Tibial artery (tissue), 4 donors: Measurements from ENCODE around the gene BSND.
A peak's percentile ranks its signal among the peaks of the same experiment; 100 is the strongest.

Experiments used
- DNase-seq, 2 donors: peaks; one replicate each; pipeline ENCODE4 v3.0.0-alpha.2; 2019
- H3K27ac ChIP-seq, 2 donors: fragments of 200-600 bp; sonication (generic) in 1 of 2; 1 replicate in 1 of 2; 2 replicates in 1 of 2; pipeline ENCODE4 v1.5.1; 2018 to 2019; ENCODE audit warnings: mild to moderate bottlenecking in 1 of 2
- H3K27me3 ChIP-seq, 2 donors: fragments of 200-600 bp; sonication (generic) in 1 of 2; one replicate each; pipeline versions ENCODE4 v1.5.1 to v1.6.0; 2016 to 2019
- H3K36me3 ChIP-seq, 3 donors: fragments of 200-600 bp; sonication (generic) in 2 of 3; one replicate each; pipeline ENCODE4 v1.5.1; 2016 to 2019; ENCODE audit warnings: mild to moderate bottlenecking in 2 of 3
- H3K4me1 ChIP-seq, 4 donors: fragments of 200-600 bp; sonication (generic) in 2 of 4; 1 replicate in 3 of 4; 2 replicates in 1 of 4; pipeline ENCODE4 v1.5.1; 2016 to 2019
- H3K4me3 ChIP-seq, 2 donors: fragments of 200-600 bp; sonication (generic) in 1 of 2; 1 replicate in 1 of 2; 2 replicates in 1 of 2; pipeline ENCODE4 v1.5.1; 2018 to 2019; ENCODE audit warnings: mild to moderate bottlenecking in 2 of 2
- H3K9me3 ChIP-seq, 3 donors: fragments of 200-600 bp; sonication (generic) in 1 of 3; one replicate each; pipeline ENCODE4 v1.5.1; 2016 to 2019
- intact Hi-C: fragments of 100-400 bp; cut with DNase I; formaldehyde crosslinking; loops from one replicate; pipeline ENCODE4 v1.15.0; 2023; ENCODE audit warnings: low total_unique reads
- TF ChIP-seq, protein P1 (sequence below), 2 experiments: fragments of 200-600 bp in 1 of 2; fragments of 450-650 bp in 1 of 2; IDR thresholded peaks; one replicate each; pipeline ENCODE4 v1.5.1; 2017 to 2019; ENCODE audit warnings: antibody characterized with exemption in 2 of 2, mild to moderate bottlenecking in 1 of 2, moderate library complexity in 1 of 2

Gene BSND

GRCh38 chr1:55043011-55043410 is 44.3 kb downstream of the BSND start:
- intact Hi-C loops = no loop called here
- TF ChIP-seq, protein P1, sequence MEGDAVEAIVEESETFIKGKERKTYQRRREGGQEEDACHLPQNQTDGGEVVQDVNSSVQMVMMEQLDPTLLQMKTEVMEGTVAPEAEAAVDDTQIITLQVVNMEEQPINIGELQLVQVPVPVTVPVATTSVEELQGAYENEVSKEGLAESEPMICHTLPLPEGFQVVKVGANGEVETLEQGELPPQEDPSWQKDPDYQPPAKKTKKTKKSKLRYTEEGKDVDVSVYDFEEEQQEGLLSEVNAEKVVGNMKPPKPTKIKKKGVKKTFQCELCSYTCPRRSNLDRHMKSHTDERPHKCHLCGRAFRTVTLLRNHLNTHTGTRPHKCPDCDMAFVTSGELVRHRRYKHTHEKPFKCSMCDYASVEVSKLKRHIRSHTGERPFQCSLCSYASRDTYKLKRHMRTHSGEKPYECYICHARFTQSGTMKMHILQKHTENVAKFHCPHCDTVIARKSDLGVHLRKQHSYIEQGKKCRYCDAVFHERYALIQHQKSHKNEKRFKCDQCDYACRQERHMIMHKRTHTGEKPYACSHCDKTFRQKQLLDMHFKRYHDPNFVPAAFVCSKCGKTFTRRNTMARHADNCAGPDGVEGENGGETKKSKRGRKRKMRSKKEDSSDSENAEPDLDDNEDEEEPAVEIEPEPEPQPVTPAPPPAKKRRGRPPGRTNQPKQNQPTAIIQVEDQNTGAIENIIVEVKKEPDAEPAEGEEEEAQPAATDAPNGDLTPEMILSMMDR (IDR thresholded peaks at IDR 0.05) = no peak

DNA sequence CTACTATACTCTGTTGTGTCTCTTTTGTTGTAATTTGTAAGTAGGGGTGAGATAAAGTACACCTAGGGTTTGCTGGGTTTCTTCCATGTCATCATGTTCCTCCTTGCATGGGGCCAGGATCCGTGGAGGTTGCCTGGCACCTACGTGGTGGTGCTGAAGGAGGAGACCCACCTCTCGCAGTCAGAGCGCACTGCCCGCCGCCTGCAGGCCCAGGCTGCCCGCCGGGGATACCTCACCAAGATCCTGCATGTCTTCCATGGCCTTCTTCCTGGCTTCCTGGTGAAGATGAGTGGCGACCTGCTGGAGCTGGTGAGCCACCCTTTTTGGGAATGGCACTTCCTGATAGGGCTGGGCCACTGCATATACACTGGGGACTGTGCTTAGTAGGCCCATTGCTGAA is 45.0 kb downstream of the BSND start:
- Histone ChIP-seq H3K27ac (no peak overlapping the region), H3K27me3 (peaks cover 0 to 28% of the 10 kb centered on the region in 2 donors), H3K4me3 (no peak overlapping the region), H3K36me3 (no peaks in the 10 kb centered on the region), H3K4me1 (peaks cover 0 to 23% (median 11%) of the 10 kb centered on the region in 4 donors), H3K9me3 (no peaks in the 10 kb centered on the region)
- TF ChIP-seq, protein P1 (IDR thresholded peaks at IDR 0.05) = no peak
- DNase-seq = peak in 1 of 2 donors; percentile 34
- intact Hi-C loops = no loop called here

More at GRCh38 chr1:55043011-55043410, 44.3 kb downstream of the BSND start:
- DNase-seq = no peak
- H3K27me3 ChIP-seq = peaks cover 0 to 35% of the 10 kb centered on the region in 2 donors
- no peaks in the 10 kb centered on the region for H3K9me3 ChIP-seq
- no peak overlapping the region for H3K27ac ChIP-seq
- H3K4me3 ChIP-seq = no peak overlapping the region
- H3K4me1 ChIP-seq = peaks cover 0 to 23% (median 11%) of the 10 kb centered on the region in 4 donors
- H3K36me3 ChIP-seq = no peaks in the 10 kb centered on the region

DNA sequence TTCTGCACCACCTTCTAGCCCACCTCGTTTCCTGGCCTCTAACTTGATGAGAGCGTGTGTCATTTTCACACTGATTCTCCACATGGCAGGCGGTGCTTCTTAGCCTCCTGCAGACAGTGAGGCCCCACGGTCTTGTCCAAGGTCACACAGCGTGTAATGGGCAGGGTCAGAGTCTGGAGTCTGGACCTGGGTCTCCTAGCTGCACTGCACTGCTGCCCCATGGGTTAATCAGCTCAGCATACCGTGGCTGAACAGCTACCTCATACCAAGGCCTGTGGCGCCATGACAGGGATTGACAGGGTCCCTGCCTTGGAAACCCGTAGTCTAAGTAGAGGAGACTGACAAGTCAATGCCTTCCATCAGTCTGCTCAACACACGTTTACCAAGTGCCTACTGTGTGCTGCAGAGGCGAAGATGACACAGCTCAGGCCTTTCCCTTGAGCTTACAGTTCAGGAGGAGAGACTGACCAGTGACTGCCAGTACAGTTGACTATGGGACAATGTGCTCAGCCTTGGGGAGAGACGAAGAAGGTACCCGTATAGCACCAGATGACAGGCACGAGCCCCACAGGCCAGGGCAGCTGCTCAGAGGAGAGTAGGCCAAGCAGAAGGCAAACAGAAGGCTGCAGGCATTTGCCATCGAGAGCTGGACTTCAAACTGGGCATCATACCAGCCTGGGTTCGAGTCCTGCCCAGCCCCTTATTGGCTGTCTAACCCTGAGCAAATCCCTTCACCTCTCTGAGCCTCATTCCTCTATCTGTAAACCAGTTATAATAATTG is 46.1 kb downstream of the BSND start:
- no peaks in the 10 kb centered on the region for H3K36me3 ChIP-seq
- peaks cover 0 to 17% of the 10 kb centered on the region in 2 donors for H3K27me3 ChIP-seq
- intact Hi-C loops = no loop called here
- no peaks in the 10 kb centered on the region for H3K9me3 ChIP-seq
- H3K4me3 ChIP-seq = no peak overlapping the region
- DNase-seq = peak in 1 of 2 donors; percentile 46
- no peak overlapping the region for H3K27ac ChIP-seq
- TF ChIP-seq, protein P1 (IDR thresholded peaks at IDR 0.05) = no peak
- peaks cover 0 to 12% (median 5%) of the 10 kb centered on the region in 4 donors for H3K4me1 ChIP-seq

DNA sequence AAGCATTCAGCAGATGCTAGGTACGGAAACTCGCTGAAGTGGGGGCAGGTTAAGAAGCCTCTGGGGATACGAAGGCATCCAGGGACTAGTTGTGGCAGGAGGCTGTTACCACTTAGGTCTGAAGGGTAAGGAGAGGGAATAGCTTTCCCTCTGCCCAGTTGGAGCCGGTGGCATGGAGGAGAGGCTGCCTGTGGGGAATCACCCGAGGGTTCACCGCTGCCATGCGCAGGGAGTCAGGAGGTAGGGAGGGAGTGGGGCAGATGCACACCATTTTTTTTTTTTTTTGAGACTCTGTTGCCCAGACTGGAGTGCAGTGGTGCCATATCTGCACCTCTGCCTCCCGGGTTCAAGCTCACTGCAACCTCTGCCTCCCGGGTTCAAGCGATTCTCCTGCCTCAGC is 46.7 kb downstream of the BSND start:
- Histone ChIP-seq H3K4me1 (peaks cover 0 to 6% (median 1%) of the 10 kb centered on the region in 4 donors), H3K36me3 (no peaks in the 10 kb centered on the region), H3K27ac (no peak overlapping the region), H3K27me3 (peaks cover 0 to 11% of the 10 kb centered on the region in 2 donors), H3K4me3 (no peak overlapping the region), H3K9me3 (no peaks in the 10 kb centered on the region)
- TF ChIP-seq, protein P1 (IDR thresholded peaks at IDR 0.05) = no peak
- peak in 1 of 2 donors; percentile 34 for DNase-seq
- intact Hi-C loops = no loop called here

DNA sequence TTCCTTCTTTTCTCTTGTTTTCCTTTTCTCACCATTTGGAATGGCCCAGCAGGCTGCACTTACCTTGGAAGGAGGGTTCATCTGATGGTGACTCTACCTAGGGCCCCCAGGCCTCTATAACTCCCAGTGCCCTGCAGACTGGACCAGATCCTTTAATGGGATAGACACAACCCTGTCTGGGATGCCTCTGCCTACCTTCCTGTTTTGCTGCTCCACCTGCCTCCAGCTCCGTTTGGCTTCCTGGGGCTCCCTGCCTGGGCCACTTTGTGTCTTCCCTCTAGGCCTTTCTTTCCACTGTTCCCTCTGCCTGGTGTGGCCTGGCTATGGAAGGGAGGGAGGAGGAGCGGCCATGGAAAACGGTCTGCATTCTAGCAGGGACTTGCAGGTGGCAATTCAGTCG is 48.1 kb downstream of the BSND start:
- intact Hi-C loops = no loop called here
- H3K9me3 ChIP-seq = no peaks in the 10 kb centered on the region
- TF ChIP-seq, protein P1 (IDR thresholded peaks at IDR 0.05) = no peak
- no peaks in the 10 kb centered on the region for H3K36me3 ChIP-seq
- H3K4me1 ChIP-seq = no peaks in the 10 kb centered on the region
- H3K27ac ChIP-seq = no peak overlapping the region
- no peak overlapping the region for H3K4me3 ChIP-seq
- peak in 1 of 2 donors; percentile 40 for DNase-seq
- peaks cover 0 to 3% of the 10 kb centered on the region in 2 donors for H3K27me3 ChIP-seq
